ENCODE data around the gene APMAP.
"Not testable (repeated sequence)": the region's sequence is repeated elsewhere in the genome, so short reads cannot be mapped to it uniquely, and the experiment has no call there.

Gene APMAP

GRCh38 chr20:24950128-24950835, 42.3 kb downstream of the APMAP start:
- no peak for DNase-seq

GRCh38 chr20:24949756-24950127, 42.8 kb downstream of the APMAP start:
- DNase-seq, result no peak

- peak; percentile 47 for DNase-seq
Observed at GRCh38 chr20:24948939-24949679, 43.4 kb downstream of the APMAP start, which contains the start of gene CST7. TSS of gene CST7 (plus strand) at chr20:24949269. CDS start at chr20:24949506, 237 bp downstream.

GRCh38 chr20:24948396-24948938, 44.1 kb downstream of the APMAP start:
- not testable (repeated sequence) for DNase-seq

- not testable (repeated sequence) for DNase-seq
Observed at GRCh38 chr20:24946376-24946775, 46.2 kb downstream of the APMAP start.

GRCh38 chr20:24943731-24944130, 48.8 kb downstream of the APMAP start:
- no peak for DNase-seq

GRCh38 chr20:24943196-24943595, 49.4 kb downstream of the APMAP start:
- DNase-seq, result no peak

- no peak for DNase-seq
Observed at GRCh38 chr20:24942679-24943078, 49.9 kb downstream of the APMAP start.

- no peak for DNase-seq
Observed at GRCh38 chr20:24939036-24939435, 53.5 kb downstream of the APMAP start.

GRCh38 chr20:24938498-24938897, 54.1 kb downstream of the APMAP start:
- no peak for DNase-seq

- DNase-seq, result no peak
Observed at GRCh38 chr20:24937579-24937978, 55.0 kb downstream of the APMAP start.

GRCh38 chr20:24936526-24937407, 55.8 kb downstream of the APMAP start:
- DNase-seq, result no peak

GRCh38 chr20:24935766-24936525, 56.6 kb downstream of the APMAP start:
- DNase-seq, result no peak

GRCh38 chr20:24935140-24935539, 57.4 kb downstream of the APMAP start:
- no peak for DNase-seq

GRCh38 chr20:24934716-24935115, 57.8 kb downstream of the APMAP start:
- no peak for DNase-seq

- DNase-seq, result no peak
Observed at GRCh38 chr20:24934101-24934661, 58.4 kb downstream of the APMAP start.

- DNase-seq, result no peak
Observed at GRCh38 chr20:24933266-24933908, 59.2 kb downstream of the APMAP start.

GRCh38 chr20:24931893-24932292, 60.7 kb downstream of the APMAP start:
- DNase-seq, result not testable (repeated sequence)

- DNase-seq, result not testable (repeated sequence)
Observed at GRCh38 chr20:24930724-24931688, 61.5 kb downstream of the APMAP start.
